Retinal pigment epithelial cell (primary cell): ENCODE measurements around the gene PLXNB1.

Experiments
- DNase-seq: peaks from one replicate; pipeline ENCODE4 v3.0.0-alpha.2; 2010; ENCODE audit warnings: low read depth
- H3K4me3 ChIP-seq: 2 replicates; pipeline ENCODE4 v1.5.1; 2011; ENCODE audit warnings: mild to moderate bottlenecking, low read length, control low read depth, moderate library complexity
- TF ChIP-seq, protein P1 (sequence below): conservative IDR thresholded peaks from 2 replicates; pipeline ENCODE4 v1.5.1; 2011; ENCODE audit warnings: low read depth, low read length, control low read depth, inconsistent platforms

PLXNB1 gene

GRCh38 chr3:48413611-48414010 lies 16.3 kb downstream of the PLXNB1 start:
- no peak overlapping the region for H3K4me3 ChIP-seq
- DNase-seq = no peak
- TF ChIP-seq, protein P1, sequence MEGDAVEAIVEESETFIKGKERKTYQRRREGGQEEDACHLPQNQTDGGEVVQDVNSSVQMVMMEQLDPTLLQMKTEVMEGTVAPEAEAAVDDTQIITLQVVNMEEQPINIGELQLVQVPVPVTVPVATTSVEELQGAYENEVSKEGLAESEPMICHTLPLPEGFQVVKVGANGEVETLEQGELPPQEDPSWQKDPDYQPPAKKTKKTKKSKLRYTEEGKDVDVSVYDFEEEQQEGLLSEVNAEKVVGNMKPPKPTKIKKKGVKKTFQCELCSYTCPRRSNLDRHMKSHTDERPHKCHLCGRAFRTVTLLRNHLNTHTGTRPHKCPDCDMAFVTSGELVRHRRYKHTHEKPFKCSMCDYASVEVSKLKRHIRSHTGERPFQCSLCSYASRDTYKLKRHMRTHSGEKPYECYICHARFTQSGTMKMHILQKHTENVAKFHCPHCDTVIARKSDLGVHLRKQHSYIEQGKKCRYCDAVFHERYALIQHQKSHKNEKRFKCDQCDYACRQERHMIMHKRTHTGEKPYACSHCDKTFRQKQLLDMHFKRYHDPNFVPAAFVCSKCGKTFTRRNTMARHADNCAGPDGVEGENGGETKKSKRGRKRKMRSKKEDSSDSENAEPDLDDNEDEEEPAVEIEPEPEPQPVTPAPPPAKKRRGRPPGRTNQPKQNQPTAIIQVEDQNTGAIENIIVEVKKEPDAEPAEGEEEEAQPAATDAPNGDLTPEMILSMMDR = no peak

DNA sequence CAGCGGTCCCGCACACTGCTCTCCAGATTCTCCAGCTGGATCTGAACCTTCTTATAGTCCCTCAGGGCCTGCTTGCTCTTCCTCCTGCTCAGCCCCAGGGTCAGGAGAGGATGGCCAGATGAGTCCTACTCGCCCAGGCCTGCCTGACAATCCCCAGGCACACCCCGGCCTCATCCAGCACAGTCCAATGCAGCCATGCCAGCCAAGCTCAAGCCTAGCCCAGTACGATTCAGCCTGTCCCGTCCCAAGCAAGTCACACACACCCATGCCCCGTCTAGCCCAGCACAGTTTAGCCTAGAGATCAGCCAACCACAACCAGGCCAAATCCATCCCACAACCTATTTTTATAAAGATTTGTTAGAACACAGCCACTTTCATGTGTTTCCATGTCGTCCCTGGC lies 16.8 kb downstream of the PLXNB1 start:
- TF ChIP-seq, protein P1 = no peak
- H3K4me3 ChIP-seq = no peak overlapping the region
- no peak for DNase-seq

DNA sequence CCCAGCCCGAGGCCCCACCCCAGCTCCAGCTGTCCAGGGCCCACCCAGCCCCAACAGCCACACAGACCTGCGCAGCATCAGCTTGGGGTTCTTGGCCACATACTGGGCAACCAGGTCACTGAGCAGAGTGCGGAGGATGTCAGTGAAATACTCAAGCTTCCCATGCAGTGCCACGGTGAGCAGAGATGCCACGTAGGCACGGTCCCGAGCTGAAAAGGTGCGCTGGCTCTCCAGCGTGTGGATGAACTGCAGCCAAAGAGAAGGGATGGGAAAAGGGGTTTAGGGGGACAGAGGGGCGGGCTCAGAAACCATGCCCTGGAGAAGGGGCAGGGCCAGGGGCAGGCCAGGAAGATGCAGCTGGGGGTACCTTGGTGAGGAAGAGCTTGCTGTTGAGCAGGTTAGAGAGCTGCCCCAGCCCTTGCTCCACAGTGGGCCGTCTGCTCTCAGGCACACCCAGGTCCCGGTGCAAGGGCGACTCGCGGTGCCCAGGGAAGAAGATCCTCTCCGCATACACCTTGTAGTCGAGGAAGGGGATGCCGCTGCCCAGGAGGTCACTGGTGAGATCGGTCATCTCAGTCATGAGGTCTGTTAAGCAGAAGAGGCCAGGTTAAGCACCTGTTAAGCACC lies 17.4 kb downstream of the PLXNB1 start:
- TF ChIP-seq, protein P1 = no peak
- H3K4me3 ChIP-seq = no peak overlapping the region
- no peak for DNase-seq

GRCh38 chr3:48411606-48412374 lies 18.1 kb downstream of the PLXNB1 start:
- no peak for DNase-seq
- H3K4me3 ChIP-seq = no peak overlapping the region
- TF ChIP-seq, protein P1 = no peak

DNA sequence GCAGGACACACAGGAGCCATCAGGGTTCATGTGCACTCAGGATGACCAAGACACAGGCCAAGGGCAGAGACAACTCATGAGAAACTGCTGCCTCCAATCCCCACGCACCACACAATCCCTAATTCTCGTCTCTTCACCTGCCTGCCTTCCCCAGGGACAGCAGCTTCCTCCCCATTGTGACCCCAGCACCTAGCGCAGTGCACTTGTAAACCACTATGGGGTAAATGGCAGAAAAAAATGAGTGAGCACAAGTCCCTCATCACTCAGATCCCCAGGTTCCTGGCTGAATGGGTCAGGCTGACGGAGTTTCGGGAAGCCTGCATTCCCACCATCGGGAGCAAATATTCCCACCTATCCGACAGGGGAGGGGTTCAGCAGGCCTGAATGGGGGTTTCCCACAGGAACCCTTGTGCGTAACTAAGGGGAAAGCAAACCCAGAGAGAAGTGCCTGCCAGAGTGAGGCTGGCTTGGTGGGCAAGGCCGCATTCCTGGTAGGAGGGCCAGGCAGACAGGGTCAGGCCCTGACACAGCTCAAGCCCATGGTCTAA lies 18.8 kb downstream of the PLXNB1 start:
- TF ChIP-seq, protein P1 = no peak
- no peak for DNase-seq
- H3K4me3 ChIP-seq = no peak overlapping the region

DNA sequence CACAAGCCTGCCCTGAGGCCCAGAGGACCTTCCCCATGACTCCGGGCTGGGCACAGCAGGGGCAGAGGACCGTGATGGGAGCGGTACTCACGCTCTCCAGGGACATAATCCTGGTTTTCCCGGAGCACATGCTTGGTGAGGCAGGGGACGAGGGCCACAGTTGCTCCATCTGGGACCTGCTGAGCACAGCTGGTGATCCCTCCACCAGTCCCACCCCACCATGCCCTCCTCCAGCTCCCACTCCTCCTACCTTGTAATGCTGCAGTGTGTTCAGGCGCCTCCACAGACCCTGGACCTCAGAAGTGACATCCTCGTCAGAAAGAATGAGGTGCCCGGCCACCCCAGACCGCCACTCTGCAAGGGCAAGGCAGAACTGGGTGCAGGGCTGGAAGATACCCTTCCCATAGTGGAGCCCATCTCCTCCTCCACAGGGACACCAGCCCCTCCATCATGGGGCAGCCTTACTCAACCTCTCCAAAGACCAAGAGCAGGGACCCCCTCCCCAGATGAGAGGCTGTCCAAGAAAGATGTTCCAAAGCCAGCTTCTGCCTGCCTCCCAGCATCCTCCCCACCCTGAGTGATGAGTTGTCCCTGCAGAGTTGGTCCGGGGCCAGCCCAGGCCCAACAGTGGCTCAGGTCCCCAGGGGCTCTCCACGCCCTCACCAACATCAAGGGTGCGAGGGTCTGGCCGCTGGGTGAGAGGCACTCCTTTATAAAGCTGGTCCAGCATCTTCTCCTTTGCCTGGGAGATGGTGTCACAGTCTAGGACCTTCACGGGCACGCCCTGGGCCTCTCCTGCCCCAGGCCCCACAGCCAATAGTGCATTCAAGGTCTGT lies 19.5 kb downstream of the PLXNB1 start:
- no peak for DNase-seq
- H3K4me3 ChIP-seq = no peak overlapping the region
- TF ChIP-seq, protein P1 = no peak
